Fibroblast of villous mesenchyme (primary cell): ENCODE results near the gene RPTOR. TPM values are rescaled to one million over a fixed set of nuclear protein-coding genes. Genes with fewer than 3 reads are reported as not detected.

Experiments
- DNase-seq: peaks from one replicate; pipeline ENCODE4 v3.0.0-alpha.2; 2010; ENCODE audit warnings: low read depth
- H3K4me3 ChIP-seq: 2 replicates; pipeline ENCODE4 v1.5.1; 2011; ENCODE audit warnings: low read depth, mild to moderate bottlenecking, low read length
- CTCF ChIP-seq: IDR thresholded peaks from 2 replicates; pipeline ENCODE4 v1.5.1; 2012; ENCODE audit warnings: low read depth, mild to moderate bottlenecking, low read length; ENCODE audit not compliant: insufficient read depth
- total RNA-seq: library from RNA; depleted of rRNA; stranded (reverse); fragments of >200 nt; gene quantifications from 2 replicates; pipeline ENCODE4 v1.2.3, GENCODE V29; 2012

Gene RPTOR
- total RNA-seq, 1 donor, result 35.8 TPM

- TF ChIP-seq CTCF, result no peak
- no peak overlapping the region for H3K4me3 ChIP-seq
- DNase-seq, result no peak
Measured at GRCh38 chr17:80592243-80592642, 47.6 kb downstream of the RPTOR start.

- DNase-seq, result no peak
- no peak overlapping the region for H3K4me3 ChIP-seq
- TF ChIP-seq CTCF, result no peak
Measured at GRCh38 chr17:80593181-80593580, 48.5 kb downstream of the RPTOR start.

GRCh38 chr17:80594431-80595269, 50.0 kb downstream of the RPTOR start:
- peak; percentile 21 for DNase-seq
- no peak for TF ChIP-seq CTCF
- H3K4me3 ChIP-seq, result no peak overlapping the region

- no peak overlapping the region for H3K4me3 ChIP-seq
- no peak for TF ChIP-seq CTCF
- no peak for DNase-seq
Measured at GRCh38 chr17:80596760-80597608, 52.3 kb downstream of the RPTOR start.

- H3K4me3 ChIP-seq, result no peak overlapping the region
- no peak for DNase-seq
- no peak for TF ChIP-seq CTCF
Measured at GRCh38 chr17:80598813-80599545, 54.3 kb downstream of the RPTOR start.

- no peak for TF ChIP-seq CTCF
- DNase-seq, result peak; percentile 92
- H3K4me3 ChIP-seq, result no peak overlapping the region
Measured at GRCh38 chr17:80599546-80600305, 55.1 kb downstream of the RPTOR start.
